GM12878 (cell line): ENCODE data around the gene PIF1. TPM values are rescaled to one million over a fixed set of nuclear protein-coding genes. Genes with fewer than 3 reads are reported as not detected.

Source experiments
- ATAC-seq: fragments of 200-7000 bp; cut with Tn5 transposase; 3 replicates; pipeline ENCODE4 v1.9.1; 2020; ENCODE audit warnings: mild to moderate bottlenecking, moderate library complexity
- BruUV-seq: library from RNA; stranded (reverse); fragments of 400-500 nt; replicated peaks from 2 replicates; lab custom pipeline; 2021; lab: Mats Ljungman, UMichigan
- CTCF ChIA-PET: fragments of 300-600 bp; sonication (Branson Sonifier 250); formaldehyde crosslinking; extraction: SDS; loops from one replicate; lab custom pipeline; 2021; ENCODE audit warnings: inconsistent platforms; lab: Yijun Ruan, JAX
- POLR2A ChIA-PET: fragments of 350-600 bp; formaldehyde crosslinking; extraction: SDS; loops from one replicate; lab custom pipeline; 2021; ENCODE audit warnings: inconsistent platforms; lab: Charles Lee
- RAD21 ChIA-PET: fragments of 300-600 bp; sonication (Branson Sonifier 250); formaldehyde crosslinking; loops from one replicate; lab custom pipeline; 2023; ENCODE audit warnings: antibody characterized with exemption; ENCODE audit not compliant: unreplicated experiment; lab: Charles Lee
- SMC1A ChIA-PET: fragments of 300-600 bp; sonication (Branson Sonifier 250); formaldehyde crosslinking; loops from one replicate; lab custom pipeline; 2023; ENCODE audit not compliant: unreplicated experiment, uncharacterized antibody; lab: Charles Lee
- DNase-seq: peaks from one replicate; pipeline ENCODE4 v3.0.0-alpha.2; 2011; ENCODE audit warnings: low read depth, low spot score
- FAIRE-seq: peaks from 3 replicates; lab custom pipeline; 2011; peaks lifted over from hg19 to GRCh38; lab: Jason Lieb, UNC
- H2AFZ ChIP-seq: 2 replicates; pipeline ENCODE4 v1.6.0; 2011; ENCODE audit warnings: low read depth, low read length, control low read depth; ENCODE audit not compliant: control insufficient read depth
- H3K27ac ChIP-seq: 2 replicates; pipeline ENCODE4 v1.5.1; 2011; ENCODE audit warnings: control low read depth; ENCODE audit not compliant: control insufficient read depth, insufficient read depth
- H3K27me3 ChIP-seq, 2 experiments: replicated peaks in 1 of 2; 2 replicates each; pipeline versions ENCODE4 v1.6.0 to v1.6.1; 2011; ENCODE audit warnings: low read length in 1 of 2; ENCODE audit not compliant: control insufficient read depth in 2 of 2, insufficient read depth in 2 of 2
- H3K36me3 ChIP-seq, 2 experiments: 2 replicates each; pipeline ENCODE4 v1.5.1; 2011; ENCODE audit warnings: low read length in 1 of 2; ENCODE audit not compliant: control insufficient read depth in 2 of 2, insufficient read depth in 2 of 2
- H3K4me1 ChIP-seq: 2 replicates; pipeline ENCODE4 v1.6.1; 2011; ENCODE audit warnings: mild to moderate bottlenecking, low read length, moderate library complexity, mixed read lengths; ENCODE audit not compliant: control insufficient read depth, insufficient read depth
- H3K4me2 ChIP-seq: 2 replicates; pipeline ENCODE4 v1.6.0; 2011; ENCODE audit warnings: control low read depth; ENCODE audit not compliant: control insufficient read depth, insufficient read depth
- H3K4me3 ChIP-seq: fragments of 200-600 bp; sonication (generic); 2 replicates; pipeline ENCODE4 v1.5.1; 2016
- H3K79me2 ChIP-seq: 2 replicates; pipeline ENCODE4 v1.6.0; 2011; ENCODE audit warnings: low read length; ENCODE audit not compliant: control insufficient read depth, insufficient read depth
- H3K9ac ChIP-seq: 2 replicates; pipeline ENCODE4 v1.8.0; 2011; ENCODE audit warnings: low read length, control low read depth, mixed read lengths; ENCODE audit not compliant: control insufficient read depth, insufficient read depth
- H3K9me3 ChIP-seq: replicated peaks from 3 replicates; pipeline ENCODE4 v1.5.1; 2011; ENCODE audit warnings: mild to moderate bottlenecking, low read length; ENCODE audit not compliant: control insufficient read depth, insufficient read depth
- H4K20me1 ChIP-seq: 2 replicates; pipeline ENCODE4 v1.6.0; 2011; ENCODE audit not compliant: control insufficient read depth, insufficient read depth
- BACH1 ChIP-seq: fragments of 450-650 bp; IDR thresholded peaks from 2 replicates; pipeline ENCODE4 v1.6.1; 2017; ENCODE audit warnings: mild to moderate bottlenecking, borderline replicate concordance
- CBX5 ChIP-seq: sonication (generic); IDR thresholded peaks from 2 replicates; pipeline ENCODE4 v1.6.1; 2016; ENCODE audit warnings: low read depth, moderate library complexity, mild to moderate bottlenecking, inconsistent platforms
- CHD4 ChIP-seq: fragments of 200-600 bp; sonication (generic); IDR thresholded peaks from 2 replicates; pipeline ENCODE4 v1.6.1; 2016; ENCODE audit warnings: mild to moderate bottlenecking
- EGR1 ChIP-seq, 2 experiments: IDR thresholded peaks; 1 replicate in 1 of 2; 2 replicates in 1 of 2; pipeline ENCODE4 v1.6.1; 2011 to 2012; ENCODE audit warnings: low read depth in 2 of 2, low read length in 2 of 2, borderline replicate concordance in 1 of 2, mild to moderate bottlenecking in 1 of 2, moderate library complexity in 1 of 2
- EP300 ChIP-seq, 2 experiments: fragments of 150-350 bp in 1 of 2; IDR thresholded peaks; 2 replicates each; pipeline ENCODE4 v1.6.1; 2011 to 2012; ENCODE audit warnings: low read depth in 2 of 2, low read length in 2 of 2, borderline replicate concordance in 1 of 2, improper control_type of control experiment in 1 of 2, inconsistent platforms in 1 of 2; ENCODE audit not compliant: control insufficient read depth in 1 of 2
- EZH2 ChIP-seq: IDR thresholded peaks from 2 replicates; pipeline ENCODE4 v1.6.1; 2012; ENCODE audit warnings: low read depth, mild to moderate bottlenecking, control low read depth, inconsistent platforms, low read length, borderline replicate concordance; ENCODE audit not compliant: control insufficient read depth
- HDAC2 ChIP-seq: fragments of 200-600 bp; sonication (generic); IDR thresholded peaks from 2 replicates; pipeline ENCODE4 v1.6.1; 2017
- PML ChIP-seq: IDR thresholded peaks from 2 replicates; pipeline ENCODE4 v1.6.1; 2012; ENCODE audit warnings: low read length, inconsistent platforms
- POLR2AphosphoS2 ChIP-seq: IDR thresholded peaks from 2 replicates; pipeline ENCODE4 v1.6.1; 2011; ENCODE audit warnings: low read depth, mild to moderate bottlenecking, low read length, improper control_type of control experiment, moderate library complexity
- POU2F2 ChIP-seq: IDR thresholded peaks from 3 replicates; pipeline ENCODE4 v1.6.1; 2011; ENCODE audit warnings: low read depth, mild to moderate bottlenecking, low read length, borderline replicate concordance
- ZNF592 ChIP-seq: fragments of 450-650 bp; IDR thresholded peaks from 2 replicates; pipeline ENCODE4 v1.6.1; 2017; ENCODE audit warnings: mild to moderate bottlenecking, moderate library complexity
- WGBS: methylation state at CpG from one replicate; pipeline ENCODE4 v1.1.6; 2016; ENCODE audit warnings: low lambda C conversion rate; ENCODE audit not compliant: insufficient replicate concordance, insufficient coverage; ENCODE audit errors: missing lambda C conversion rate; 5-methylcytosine and 5-hydroxymethylcytosine counted together
- in situ Hi-C: fragments of 300-500 bp; cut with MboI; formaldehyde crosslinking; loops from 9 replicates; pipeline ENCODE4 v1.14.3; 2018; ENCODE audit warnings: mixed read lengths
- intact Hi-C: fragments of 100-400 bp; cut with micrococcal nuclease; formaldehyde crosslinking; loops from one replicate; pipeline ENCODE4 v1.14.2; 2022; ENCODE audit not compliant: unreplicated experiment
- polyA plus RNA-seq, 11 experiments: library from polyadenylated mRNA; depleted of rRNA in 4 of 11; unstranded in 6 of 11; stranded (reverse) in 5 of 11; fragments of >200 nt; fragmentation: Nextera tagmentation in 4 of 11; fragmentation: Illumina TruSeq in 1 of 11; extraction: Ambion mirVana in 4 of 11; extraction: Trizol in 1 of 11; gene quantifications; 1 replicate in 1 of 11; 2 replicates in 10 of 11; pipeline versions ENCODE4 v1.2.1 to v1.2.3, GENCODE V29; 2011 to 2016; ENCODE audit warnings: inconsistent platforms in 2 of 11, missing spikeins in 2 of 11, low read depth in 1 of 11
- total RNA-seq, 4 experiments: library from RNA; depleted of rRNA in 3 of 4; stranded (reverse); fragments of >200 nt in 3 of 4; fragmentation: Illumina TruSeq in 1 of 4; extraction: Trizol in 1 of 4; gene quantifications; 2 replicates each; pipeline versions ENCODE4 v1.2.1 to v1.2.3, GENCODE V29; 2013 to 2021

PIF1 gene
- total and polyA plus RNA-seq, 10 of the 15 experiments (the other 5 are each of a cell fraction or from before 2014, with no cell fraction given), result 3.7 to 68.9 (median 31.1) TPM

DNA sequence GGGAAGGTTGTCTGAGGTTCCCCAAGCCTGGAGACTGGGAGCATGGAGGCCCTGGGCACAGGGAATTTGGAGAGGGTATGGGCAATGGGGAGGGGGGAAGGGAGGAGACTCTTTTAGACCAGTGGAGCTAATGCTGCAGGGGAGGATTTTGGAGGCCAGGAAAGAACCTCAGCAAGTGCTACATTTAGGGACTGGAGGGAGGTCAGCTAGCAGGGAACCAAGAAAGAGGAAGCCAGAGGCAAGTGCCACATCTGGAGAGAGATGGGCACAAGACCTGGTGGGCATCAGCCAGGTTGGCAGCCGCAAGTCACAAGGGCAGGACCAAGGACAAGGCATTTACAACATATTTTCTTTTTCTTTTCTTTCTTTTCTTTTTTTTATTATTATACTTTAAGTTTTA, 37.0 kb upstream of the PIF1 start:
- ATAC-seq (no peak), DNase-seq (no peak), FAIRE-seq (no peak)
- 100% methylated on average over 1 of the region's 1 CpG for WGBS
- ChIA-PET RAD21 (interaction anchor here (1.0 to 1.3 kb wide), 2 partner anchors 17 to 31 kb away, joined by 3 read pairs; no protein-coding TSS in a partner anchor), CTCF (interaction anchor here (1.3 kb wide), 1 partner anchor 13 kb away, joined by 4 read pairs; no protein-coding TSS in a partner anchor), POLR2A (interaction anchor here (1.1 to 1.7 kb wide), 2 partner anchors 16 to 22 kb away, joined by 3 to 4 read pairs; no protein-coding TSS in a partner anchor), SMC1A (interaction anchor here (0.9 to 8.5 kb wide), 5 partner anchors 11 to 38 kb away, joined by 3 to 51 read pairs (median 7); no protein-coding TSS in a partner anchor)
- H3K27ac ChIP-seq, result no peak overlapping the region
- peaks cover 40 to 54% of the 10 kb centered on the region in 2 experiments for H3K36me3 ChIP-seq
- H3K4me2 ChIP-seq, result no peak overlapping the region
- intact Hi-C loops, result no loop called here
- H3K4me3 ChIP-seq, result no peak overlapping the region
- H3K27me3 ChIP-seq, result no peaks in the 10 kb centered on the region
- H3K4me1 ChIP-seq, result peaks cover 6% of the 10 kb centered on the region
- H3K79me2 ChIP-seq, result peaks cover 6% of the 10 kb centered on the region
- peaks cover 3% of the 10 kb centered on the region for H4K20me1 ChIP-seq
- no peak for TF ChIP-seq CBX5
- TF ChIP-seq EGR1 (IDR thresholded peaks at IDR 0.05; ENCODE audit: borderline replicate concordance in 1 of 2, low read depth in 2 of 2, low read length in 2 of 2), result no peak
- TF ChIP-seq BACH1, result no peak
- TF ChIP-seq POU2F2, result no peak
- TF ChIP-seq CHD4, result no peak
- TF ChIP-seq HDAC2, result no peak
- TF ChIP-seq POLR2AphosphoS2, result no peak
- TF ChIP-seq ZNF592, result no peak
- no peak for TF ChIP-seq EP300 (IDR thresholded peaks at IDR 0.05; ENCODE audit: borderline replicate concordance in 1 of 2, control insufficient read depth in 1 of 2, low read depth in 2 of 2, low read length in 2 of 2)
- no peak for TF ChIP-seq PML
- no peak for TF ChIP-seq EZH2
- BruUV-seq, result no TSS peak
- H3K9ac ChIP-seq, result no peak overlapping the region
- H2AFZ ChIP-seq, result no peak overlapping the region
- H3K9me3 ChIP-seq, result no peaks in the 10 kb centered on the region
- in situ Hi-C loops, result no loop called here
